ENCODE data around the gene PRRT1B.

GRCh38 chr9:131499254-131499767, 46.0 kb upstream of the PRRT1B start:
- TF ChIP-seq CTCF (IDR thresholded peaks at IDR 0.05; ENCODE audit: low read length) = no peak
- TF ChIP-seq EZH2 (IDR thresholded peaks at IDR 0.05; ENCODE audit: borderline replicate concordance, low read length) = no peak

Data from OCI-LY1 (cell line).